Mesothelial cell of epicardium (in vitro differentiated cells): ENCODE results near the gene AMIGO1. TPM values are rescaled to one million over a fixed set of nuclear protein-coding genes. Genes with fewer than 3 reads are reported as not detected.
A peak's percentile ranks its signal among the peaks of the same experiment; 100 is the strongest.

Experiments used
- DNase-seq, 2 experiments: peaks; one replicate each; pipeline ENCODE4 v3.0.0; 2021; ENCODE audit warnings: low spot score in 2 of 2; ENCODE audit not compliant: unreplicated experiment in 2 of 2
- H3K27ac Mint-ChIP-seq: 2 replicates; pipeline ENCODE4 v1.8.0; 2021; ENCODE audit warnings: mixed read lengths
- H3K27me3 Mint-ChIP-seq: 2 replicates; pipeline ENCODE4 v1.8.0; 2021; ENCODE audit warnings: low read depth, mixed read lengths
- H3K36me3 Mint-ChIP-seq: 2 replicates; pipeline ENCODE4 v1.8.0; 2021; ENCODE audit warnings: mixed read lengths
- H3K4me1 Mint-ChIP-seq: 2 replicates; pipeline ENCODE4 v1.8.0; 2021; ENCODE audit warnings: mixed read lengths
- H3K4me3 Mint-ChIP-seq: 2 replicates; pipeline ENCODE4 v1.8.0; 2021; ENCODE audit warnings: mild to moderate bottlenecking, moderate library complexity, mixed read lengths
- H3K9me3 Mint-ChIP-seq: 2 replicates; pipeline ENCODE4 v1.8.0; 2021; ENCODE audit warnings: mixed read lengths
- total RNA-seq: library from RNA; stranded (reverse); gene quantifications from 3 replicates; pipeline ENCODE4 v1.2.1, GENCODE V29; 2021
- TF ChIP-seq, protein P1 (sequence below): fragments of 200-600 bp; sonication (generic); IDR thresholded peaks from one replicate; pipeline ENCODE4 v1.5.0; 2021; ENCODE audit warnings: antibody characterized with exemption; ENCODE audit not compliant: unreplicated experiment

AMIGO1 gene
- total RNA-seq, 1 donor from 2014 or later = 5.4 TPM

DNA sequence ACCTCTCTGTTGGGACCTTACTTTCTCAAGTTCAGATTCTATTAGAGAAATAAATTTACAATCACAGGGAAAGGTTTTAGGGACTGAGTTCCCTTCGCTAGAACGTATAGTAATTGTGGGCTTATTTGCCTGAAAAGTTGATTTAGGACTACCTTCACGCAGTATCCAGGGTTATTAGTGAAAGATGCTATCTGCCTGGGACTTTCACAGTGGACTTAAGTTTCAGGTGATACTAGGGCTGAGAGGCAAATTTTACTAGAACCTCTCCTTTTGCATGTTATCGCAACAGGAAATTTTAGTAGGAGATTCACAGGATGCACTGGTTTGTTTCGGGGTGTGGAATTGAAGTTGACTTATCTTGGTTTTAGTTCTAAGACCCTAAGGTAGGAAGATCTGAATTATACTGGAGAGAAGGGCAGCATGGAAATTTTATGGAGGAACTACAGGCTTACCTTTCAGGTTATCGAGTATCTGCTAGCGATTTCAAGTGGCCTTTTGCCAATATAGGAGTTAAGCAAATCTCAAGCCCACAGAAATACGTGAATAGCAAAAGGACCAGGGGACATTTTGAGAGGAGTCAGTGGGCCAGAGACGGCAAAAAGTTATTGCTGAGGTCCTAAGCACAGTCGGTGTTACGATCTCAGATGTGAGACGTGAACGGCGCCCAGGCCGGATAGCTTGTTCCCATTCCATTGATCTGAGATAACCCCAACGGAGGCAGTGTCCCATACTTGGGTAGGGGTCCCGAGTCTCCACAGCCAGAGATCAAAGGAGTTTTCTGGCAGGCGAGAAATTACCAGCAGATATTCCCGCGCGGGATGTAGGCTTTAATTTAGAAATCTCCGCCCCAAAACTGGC lies 38.2 kb upstream of the AMIGO1 start:
- Mint-ChIP-seq H3K36me3 (peaks cover 1% of the 10 kb centered on the region), H3K9me3 (no peaks in the 10 kb centered on the region), H3K27me3 (peaks cover 6% of the 10 kb centered on the region), H3K27ac (peak overlapping the region; percentile 100), H3K4me1 (peaks cover 38% of the 10 kb centered on the region), H3K4me3 (peak overlapping the region; percentile 97)
- TF ChIP-seq, protein P1, sequence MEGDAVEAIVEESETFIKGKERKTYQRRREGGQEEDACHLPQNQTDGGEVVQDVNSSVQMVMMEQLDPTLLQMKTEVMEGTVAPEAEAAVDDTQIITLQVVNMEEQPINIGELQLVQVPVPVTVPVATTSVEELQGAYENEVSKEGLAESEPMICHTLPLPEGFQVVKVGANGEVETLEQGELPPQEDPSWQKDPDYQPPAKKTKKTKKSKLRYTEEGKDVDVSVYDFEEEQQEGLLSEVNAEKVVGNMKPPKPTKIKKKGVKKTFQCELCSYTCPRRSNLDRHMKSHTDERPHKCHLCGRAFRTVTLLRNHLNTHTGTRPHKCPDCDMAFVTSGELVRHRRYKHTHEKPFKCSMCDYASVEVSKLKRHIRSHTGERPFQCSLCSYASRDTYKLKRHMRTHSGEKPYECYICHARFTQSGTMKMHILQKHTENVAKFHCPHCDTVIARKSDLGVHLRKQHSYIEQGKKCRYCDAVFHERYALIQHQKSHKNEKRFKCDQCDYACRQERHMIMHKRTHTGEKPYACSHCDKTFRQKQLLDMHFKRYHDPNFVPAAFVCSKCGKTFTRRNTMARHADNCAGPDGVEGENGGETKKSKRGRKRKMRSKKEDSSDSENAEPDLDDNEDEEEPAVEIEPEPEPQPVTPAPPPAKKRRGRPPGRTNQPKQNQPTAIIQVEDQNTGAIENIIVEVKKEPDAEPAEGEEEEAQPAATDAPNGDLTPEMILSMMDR = no peak
- DNase-seq = peak in 1 of 2 experiments; percentile 47

DNA sequence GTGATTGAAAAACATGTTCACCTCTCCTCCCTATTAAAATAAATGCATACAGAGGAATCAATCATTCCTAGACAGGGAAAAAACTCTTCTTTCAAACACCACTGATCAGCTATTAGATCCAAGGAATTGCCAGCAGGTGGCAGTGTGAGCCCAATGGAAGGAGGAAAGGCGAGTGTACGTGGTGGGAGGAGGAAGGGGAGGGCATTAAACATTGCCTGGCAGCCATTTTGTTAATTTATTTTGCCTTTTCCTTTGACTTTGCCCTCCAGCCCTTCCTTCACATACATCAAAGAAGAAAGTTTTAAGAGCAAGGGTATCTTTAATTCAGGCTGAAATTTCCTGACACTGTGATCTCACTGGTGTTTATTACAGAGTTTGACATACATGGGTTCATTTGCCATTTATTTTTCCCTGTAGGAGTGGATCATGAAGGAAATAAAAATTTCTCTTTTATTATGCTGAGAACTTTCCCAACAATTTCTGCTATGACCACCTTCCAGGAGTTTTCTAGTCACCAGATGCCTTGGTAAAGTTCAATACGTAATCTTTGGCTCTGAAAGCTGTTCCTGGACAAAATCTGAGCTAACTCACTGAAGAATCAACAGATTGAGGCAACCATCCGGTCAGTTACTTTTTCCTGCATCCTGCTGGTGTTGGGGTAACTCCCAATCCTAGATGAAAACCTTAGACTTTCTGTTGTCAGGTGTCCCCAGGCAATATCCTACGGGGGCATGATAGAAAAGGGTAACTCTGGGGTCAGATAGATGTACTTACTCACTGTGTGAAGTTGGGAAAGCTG lies 37.0 kb upstream of the AMIGO1 start:
- Mint-ChIP-seq H3K27ac (peak overlapping the region; percentile 100), H3K27me3 (peaks cover 16% of the 10 kb centered on the region), H3K4me3 (peak overlapping the region; percentile 97), H3K4me1 (peaks cover 38% of the 10 kb centered on the region), H3K36me3 (peaks cover 1% of the 10 kb centered on the region), H3K9me3 (no peaks in the 10 kb centered on the region)
- TF ChIP-seq, protein P1 = peak; percentile 82
- DNase-seq = peak; percentile 69 to 88

DNA sequence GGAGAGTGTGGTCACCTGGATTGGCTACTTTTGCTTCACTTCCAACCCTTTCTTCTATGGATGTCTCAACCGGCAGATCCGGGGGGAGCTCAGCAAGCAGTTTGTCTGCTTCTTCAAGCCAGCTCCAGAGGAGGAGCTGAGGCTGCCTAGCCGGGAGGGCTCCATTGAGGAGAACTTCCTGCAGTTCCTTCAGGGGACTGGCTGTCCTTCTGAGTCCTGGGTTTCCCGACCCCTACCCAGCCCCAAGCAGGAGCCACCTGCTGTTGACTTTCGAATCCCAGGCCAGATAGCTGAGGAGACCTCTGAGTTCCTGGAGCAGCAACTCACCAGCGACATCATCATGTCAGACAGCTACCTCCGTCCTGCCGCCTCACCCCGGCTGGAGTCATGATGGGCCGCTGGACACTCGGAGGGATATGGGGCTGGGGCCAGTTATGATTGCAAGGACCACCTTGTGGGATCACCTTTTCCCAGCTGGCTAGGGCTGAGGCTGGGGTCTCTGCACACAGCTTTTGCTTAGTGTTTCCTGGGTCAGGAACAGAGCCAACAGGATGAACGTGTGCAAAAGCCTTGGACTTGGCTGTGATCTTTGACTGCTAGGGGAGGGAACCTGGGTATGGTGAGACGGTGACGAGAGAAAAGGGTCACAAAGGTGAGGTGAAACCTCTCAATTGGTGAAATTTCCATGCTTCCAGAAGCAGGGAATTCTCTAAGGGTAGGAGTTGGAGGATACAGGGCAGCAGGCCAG lies 34.6 kb upstream of the AMIGO1 start:
- H3K4me3 Mint-ChIP-seq = no peak overlapping the region

DNA sequence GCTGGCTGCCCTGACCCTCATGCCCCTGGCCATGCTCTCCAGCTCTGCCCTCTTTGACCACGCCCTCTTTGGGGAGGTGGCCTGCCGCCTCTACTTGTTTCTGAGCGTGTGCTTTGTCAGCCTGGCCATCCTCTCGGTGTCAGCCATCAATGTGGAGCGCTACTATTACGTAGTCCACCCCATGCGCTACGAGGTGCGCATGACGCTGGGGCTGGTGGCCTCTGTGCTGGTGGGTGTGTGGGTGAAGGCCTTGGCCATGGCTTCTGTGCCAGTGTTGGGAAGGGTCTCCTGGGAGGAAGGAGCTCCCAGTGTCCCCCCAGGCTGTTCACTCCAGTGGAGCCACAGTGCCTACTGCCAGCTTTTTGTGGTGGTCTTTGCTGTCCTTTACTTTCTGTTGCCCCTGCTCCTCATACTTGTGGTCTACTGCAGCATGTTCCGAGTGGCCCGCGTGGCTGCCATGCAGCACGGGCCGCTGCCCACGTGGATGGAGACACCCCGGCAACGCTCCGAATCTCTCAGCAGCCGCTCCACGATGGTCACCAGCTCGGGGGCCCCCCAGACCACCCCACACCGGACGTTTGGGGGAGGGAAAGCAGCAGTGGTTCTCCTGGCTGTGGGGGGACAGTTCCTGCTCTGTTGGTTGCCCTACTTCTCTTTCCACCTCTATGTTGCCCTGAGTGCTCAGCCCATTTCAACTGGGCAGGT lies 33.9 kb upstream of the AMIGO1 start:
- Mint-ChIP-seq H3K4me3 (no peak overlapping the region), H3K4me1 (peaks cover 22% of the 10 kb centered on the region), H3K27ac (no peak overlapping the region), H3K9me3 (no peaks in the 10 kb centered on the region), H3K36me3 (no peaks in the 10 kb centered on the region), H3K27me3 (peaks cover 40% of the 10 kb centered on the region)
- TF ChIP-seq, protein P1 = no peak
- no peak for DNase-seq

More for the DNA sequence above, 34.6 kb upstream of the AMIGO1 start:
- H3K27ac Mint-ChIP-seq = no peak overlapping the region
- DNase-seq = no peak
- peaks cover 25% of the 10 kb centered on the region for H3K4me1 Mint-ChIP-seq
- TF ChIP-seq, protein P1 = no peak
- H3K36me3 Mint-ChIP-seq = no peaks in the 10 kb centered on the region
- H3K27me3 Mint-ChIP-seq = peaks cover 35% of the 10 kb centered on the region
- H3K9me3 Mint-ChIP-seq = no peaks in the 10 kb centered on the region

DNA sequence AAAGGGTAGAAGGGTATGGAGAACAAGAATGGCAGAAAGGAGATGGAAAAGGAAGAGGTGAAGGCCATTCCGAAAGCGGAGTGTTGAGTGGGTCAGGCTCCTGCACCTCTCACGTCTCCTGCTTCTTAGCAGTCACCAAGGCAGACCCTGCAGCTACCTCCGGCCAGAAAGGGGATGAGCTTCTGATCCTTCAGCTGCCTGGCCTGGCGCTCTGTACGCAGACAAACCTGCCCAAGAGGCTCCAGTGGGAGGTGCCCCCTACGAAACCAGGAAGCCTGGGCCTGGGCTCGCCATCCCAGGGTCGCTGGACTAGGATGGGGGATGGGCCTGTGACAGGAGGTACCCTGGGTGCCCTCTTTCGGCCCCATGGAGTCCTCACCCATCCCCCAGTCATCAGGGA lies 33.1 kb upstream of the AMIGO1 start:
- H3K27me3 Mint-ChIP-seq = peaks cover 40% of the 10 kb centered on the region
- no peaks in the 10 kb centered on the region for H3K9me3 Mint-ChIP-seq
- H3K36me3 Mint-ChIP-seq = no peaks in the 10 kb centered on the region
- TF ChIP-seq, protein P1 = no peak
- H3K4me3 Mint-ChIP-seq = no peak overlapping the region
- DNase-seq = no peak
- H3K4me1 Mint-ChIP-seq = peaks cover 19% of the 10 kb centered on the region
- no peak overlapping the region for H3K27ac Mint-ChIP-seq
